ENCODE data around the gene RPS3.

RPS3 gene

GRCh38 chr11:75399344-75400145, at the start of gene RPS3 (continued):
- no peak for TF ChIP-seq ZNF280C (tag by site-specific recombination; IDR thresholded peaks at IDR 0.05)
- TF ChIP-seq ZNF76 (tag by site-specific recombination; IDR thresholded peaks at IDR 0.05; ENCODE audit: borderline replicate concordance, low read depth), result peak; percentile 94
- TF ChIP-seq, protein P1, sequence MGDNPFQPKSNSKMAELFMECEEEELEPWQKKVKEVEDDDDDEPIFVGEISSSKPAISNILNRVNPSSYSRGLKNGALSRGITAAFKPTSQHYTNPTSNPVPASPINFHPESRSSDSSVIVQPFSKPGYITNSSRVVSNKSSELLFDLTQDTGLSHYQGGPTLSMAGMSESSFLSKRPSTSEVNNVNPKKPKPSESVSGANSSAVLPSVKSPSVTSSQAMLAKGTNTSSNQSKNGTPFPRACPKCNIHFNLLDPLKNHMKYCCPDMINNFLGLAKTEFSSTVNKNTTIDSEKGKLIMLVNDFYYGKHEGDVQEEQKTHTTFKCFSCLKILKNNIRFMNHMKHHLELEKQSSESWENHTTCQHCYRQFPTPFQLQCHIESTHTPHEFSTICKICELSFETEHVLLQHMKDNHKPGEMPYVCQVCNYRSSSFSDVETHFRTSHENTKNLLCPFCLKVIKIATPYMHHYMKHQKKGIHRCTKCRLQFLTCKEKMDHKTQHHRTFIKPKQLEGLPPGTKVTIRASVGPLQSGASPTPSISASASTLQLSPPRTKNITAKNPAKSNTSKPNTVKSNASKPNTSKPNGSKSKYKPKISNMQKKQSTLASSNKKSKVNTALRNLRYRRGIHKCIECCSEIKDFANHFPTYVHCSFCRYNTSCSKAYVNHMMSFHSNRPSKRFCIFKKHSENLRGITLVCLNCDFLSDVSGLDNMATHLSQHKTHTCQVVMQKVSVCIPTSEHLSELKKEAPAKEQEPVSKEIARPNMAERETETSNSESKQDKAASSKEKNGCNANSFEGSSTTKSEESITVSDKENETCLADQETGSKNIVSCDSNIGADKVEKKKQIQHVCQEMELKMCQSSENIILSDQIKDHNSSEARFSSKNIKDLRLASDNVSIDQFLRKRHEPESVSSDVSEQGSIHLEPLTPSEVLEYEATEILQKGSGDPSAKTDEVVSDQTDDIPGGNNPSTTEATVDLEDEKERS (tag by site-specific recombination; IDR thresholded peaks at IDR 0.05), result no peak
- TF ChIP-seq MYNN (tag by site-specific recombination; IDR thresholded peaks at IDR 0.05; ENCODE audit: borderline replicate concordance), result no peak
- TF ChIP-seq GFI1B (tag by site-specific recombination; IDR thresholded peaks at IDR 0.05), result no peak
- TF ChIP-seq MZF1 (tag by site-specific recombination; IDR thresholded peaks at IDR 0.05; ENCODE audit: borderline replicate concordance), result no peak
- TF ChIP-seq KLF7 (tag by site-specific recombination; IDR thresholded peaks at IDR 0.05; ENCODE audit: borderline replicate concordance), result no peak; the same call in 1 of the 2 replicates
- TF ChIP-seq ZNF791 (tag by site-specific recombination; IDR thresholded peaks at IDR 0.05), result no peak
- TF ChIP-seq, protein P2, sequence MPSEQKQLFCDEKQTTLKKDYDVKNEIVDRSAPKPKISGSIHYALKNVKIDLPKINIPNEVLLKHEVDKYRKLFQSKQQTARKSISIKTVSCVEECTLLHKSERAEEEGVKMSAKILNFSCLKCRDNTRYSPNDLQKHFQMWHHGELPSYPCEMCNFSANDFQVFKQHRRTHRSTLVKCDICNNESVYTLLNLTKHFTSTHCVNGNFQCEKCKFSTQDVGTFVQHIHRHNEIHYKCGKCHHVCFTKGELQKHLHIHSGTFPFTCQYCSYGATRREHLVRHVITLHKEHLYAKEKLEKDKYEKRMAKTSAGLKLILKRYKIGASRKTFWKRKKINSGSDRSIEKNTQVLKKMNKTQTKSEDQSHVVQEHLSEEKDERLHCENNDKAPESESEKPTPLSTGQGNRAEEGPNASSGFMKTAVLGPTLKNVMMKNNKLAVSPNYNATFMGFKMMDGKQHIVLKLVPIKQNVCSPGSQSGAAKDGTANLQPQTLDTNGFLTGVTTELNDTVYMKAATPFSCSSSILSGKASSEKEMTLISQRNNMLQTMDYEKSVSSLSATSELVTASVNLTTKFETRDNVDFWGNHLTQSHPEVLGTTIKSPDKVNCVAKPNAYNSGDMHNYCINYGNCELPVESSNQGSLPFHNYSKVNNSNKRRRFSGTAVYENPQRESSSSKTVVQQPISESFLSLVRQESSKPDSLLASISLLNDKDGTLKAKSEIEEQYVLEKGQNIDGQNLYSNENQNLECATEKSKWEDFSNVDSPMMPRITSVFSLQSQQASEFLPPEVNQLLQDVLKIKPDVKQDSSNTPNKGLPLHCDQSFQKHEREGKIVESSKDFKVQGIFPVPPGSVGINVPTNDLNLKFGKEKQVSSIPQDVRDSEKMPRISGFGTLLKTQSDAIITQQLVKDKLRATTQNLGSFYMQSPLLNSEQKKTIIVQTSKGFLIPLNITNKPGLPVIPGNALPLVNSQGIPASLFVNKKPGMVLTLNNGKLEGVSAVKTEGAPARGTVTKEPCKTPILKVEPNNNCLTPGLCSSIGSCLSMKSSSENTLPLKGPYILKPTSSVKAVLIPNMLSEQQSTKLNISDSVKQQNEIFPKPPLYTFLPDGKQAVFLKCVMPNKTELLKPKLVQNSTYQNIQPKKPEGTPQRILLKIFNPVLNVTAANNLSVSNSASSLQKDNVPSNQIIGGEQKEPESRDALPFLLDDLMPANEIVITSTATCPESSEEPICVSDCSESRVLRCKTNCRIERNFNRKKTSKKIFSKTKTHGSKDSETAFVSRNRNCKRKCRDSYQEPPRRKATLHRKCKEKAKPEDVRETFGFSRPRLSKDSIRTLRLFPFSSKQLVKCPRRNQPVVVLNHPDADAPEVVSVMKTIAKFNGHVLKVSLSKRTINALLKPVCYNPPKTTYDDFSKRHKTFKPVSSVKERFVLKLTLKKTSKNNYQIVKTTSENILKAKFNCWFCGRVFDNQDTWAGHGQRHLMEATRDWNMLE (tag by site-specific recombination; conservative IDR thresholded peaks at IDR 0.05; ENCODE audit: low read depth), result peak; percentile 26
- 0 out of 2 replicates have a peak, but pooled peaks have one; percentile 36 for TF ChIP-seq FEZF1 (tag by site-specific recombination; IDR thresholded peaks at IDR 0.05)
- no peak for TF ChIP-seq ZNF473 (tag by site-specific recombination; IDR thresholded peaks at IDR 0.05)
- TF ChIP-seq, protein P3, sequence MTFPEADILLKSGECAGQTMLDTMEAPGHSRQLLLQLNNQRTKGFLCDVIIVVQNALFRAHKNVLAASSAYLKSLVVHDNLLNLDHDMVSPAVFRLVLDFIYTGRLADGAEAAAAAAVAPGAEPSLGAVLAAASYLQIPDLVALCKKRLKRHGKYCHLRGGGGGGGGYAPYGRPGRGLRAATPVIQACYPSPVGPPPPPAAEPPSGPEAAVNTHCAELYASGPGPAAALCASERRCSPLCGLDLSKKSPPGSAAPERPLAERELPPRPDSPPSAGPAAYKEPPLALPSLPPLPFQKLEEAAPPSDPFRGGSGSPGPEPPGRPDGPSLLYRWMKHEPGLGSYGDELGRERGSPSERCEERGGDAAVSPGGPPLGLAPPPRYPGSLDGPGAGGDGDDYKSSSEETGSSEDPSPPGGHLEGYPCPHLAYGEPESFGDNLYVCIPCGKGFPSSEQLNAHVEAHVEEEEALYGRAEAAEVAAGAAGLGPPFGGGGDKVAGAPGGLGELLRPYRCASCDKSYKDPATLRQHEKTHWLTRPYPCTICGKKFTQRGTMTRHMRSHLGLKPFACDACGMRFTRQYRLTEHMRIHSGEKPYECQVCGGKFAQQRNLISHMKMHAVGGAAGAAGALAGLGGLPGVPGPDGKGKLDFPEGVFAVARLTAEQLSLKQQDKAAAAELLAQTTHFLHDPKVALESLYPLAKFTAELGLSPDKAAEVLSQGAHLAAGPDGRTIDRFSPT (tag by site-specific recombination; IDR thresholded peaks at IDR 0.05), result 0 out of 2 replicates have a peak, but pooled peaks have one; percentile 18
- TF ChIP-seq ZNF26 (tag by site-specific recombination; IDR thresholded peaks at IDR 0.05), result no peak
- no peak for TF ChIP-seq ZNF785 (tag by site-specific recombination; IDR thresholded peaks at IDR 0.05)
- no peak for TF ChIP-seq ZNF248 (tag by site-specific recombination; IDR thresholded peaks at IDR 0.05)
- TF ChIP-seq, protein P4, sequence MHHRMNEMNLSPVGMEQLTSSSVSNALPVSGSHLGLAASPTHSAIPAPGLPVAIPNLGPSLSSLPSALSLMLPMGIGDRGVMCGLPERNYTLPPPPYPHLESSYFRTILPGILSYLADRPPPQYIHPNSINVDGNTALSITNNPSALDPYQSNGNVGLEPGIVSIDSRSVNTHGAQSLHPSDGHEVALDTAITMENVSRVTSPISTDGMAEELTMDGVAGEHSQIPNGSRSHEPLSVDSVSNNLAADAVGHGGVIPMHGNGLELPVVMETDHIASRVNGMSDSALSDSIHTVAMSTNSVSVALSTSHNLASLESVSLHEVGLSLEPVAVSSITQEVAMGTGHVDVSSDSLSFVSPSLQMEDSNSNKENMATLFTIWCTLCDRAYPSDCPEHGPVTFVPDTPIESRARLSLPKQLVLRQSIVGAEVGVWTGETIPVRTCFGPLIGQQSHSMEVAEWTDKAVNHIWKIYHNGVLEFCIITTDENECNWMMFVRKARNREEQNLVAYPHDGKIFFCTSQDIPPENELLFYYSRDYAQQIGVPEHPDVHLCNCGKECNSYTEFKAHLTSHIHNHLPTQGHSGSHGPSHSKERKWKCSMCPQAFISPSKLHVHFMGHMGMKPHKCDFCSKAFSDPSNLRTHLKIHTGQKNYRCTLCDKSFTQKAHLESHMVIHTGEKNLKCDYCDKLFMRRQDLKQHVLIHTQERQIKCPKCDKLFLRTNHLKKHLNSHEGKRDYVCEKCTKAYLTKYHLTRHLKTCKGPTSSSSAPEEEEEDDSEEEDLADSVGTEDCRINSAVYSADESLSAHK (tag by site-specific recombination; IDR thresholded peaks at IDR 0.05), result no peak
- TF ChIP-seq YY1 (tag by site-specific recombination; IDR thresholded peaks at IDR 0.05), result peak; percentile 86
- no peak for TF ChIP-seq ZNF514 (tag by site-specific recombination; IDR thresholded peaks at IDR 0.05)
- TF ChIP-seq ZNF629 (tag by site-specific recombination; IDR thresholded peaks at IDR 0.05), result peak; percentile 89

All from HEK293 (cell line).